Lower leg skin (tissue), 3 donors: ENCODE results near the gene MAOB.

Experiments
- CTCF ChIP-seq, 3 donors: fragments of 450-650 bp; IDR thresholded peaks; one replicate each; pipeline ENCODE4 v1.5.1; 2016; ENCODE audit warnings: antibody characterized with exemption in 3 of 3, mild to moderate bottlenecking in 3 of 3, moderate library complexity in 2 of 3
- POLR2A ChIP-seq, 2 donors: fragments of 450-650 bp; IDR thresholded peaks; one replicate each; pipeline ENCODE4 v1.6.1; 2016 to 2017; ENCODE audit warnings: antibody characterized with exemption in 2 of 2, mild to moderate bottlenecking in 1 of 2, moderate library complexity in 1 of 2

DNA sequence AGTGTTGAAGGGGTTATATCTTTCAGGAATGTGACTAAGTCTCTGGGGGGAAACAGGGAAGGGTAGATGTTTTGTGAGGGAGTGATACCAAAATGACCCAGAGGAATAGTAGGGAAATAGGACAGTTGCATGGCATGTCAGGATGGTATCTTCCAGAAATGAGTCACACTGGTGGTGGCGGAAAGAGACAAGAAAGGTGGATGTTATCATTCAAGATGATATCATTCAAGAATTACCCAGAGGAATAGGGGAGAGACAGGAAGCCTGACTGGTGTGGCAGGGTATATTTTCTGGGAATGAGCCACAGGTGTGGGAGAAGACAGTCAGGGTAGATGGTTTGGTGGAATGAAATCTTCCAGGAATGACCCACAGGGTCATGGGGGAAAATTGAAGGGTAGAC, 165.1 kb downstream of the MAOB start:
- no peak for TF ChIP-seq CTCF (IDR thresholded peaks at IDR 0.05)
- TF ChIP-seq POLR2A (IDR thresholded peaks at IDR 0.05) = no peak
